ENCODE results near the gene DCTD. TPM values are rescaled to one million over a fixed set of nuclear protein-coding genes. Genes with fewer than 3 reads are reported as not detected.

DCTD gene
- total and polyA plus RNA-seq, 10 donors: 40.4 to 97.2 (median 72.7) TPM

- DNase-seq: peak; percentile 54
- no peak for TF ChIP-seq POLR2A (IDR thresholded peaks at IDR 0.05)
- TF ChIP-seq CTCF (IDR thresholded peaks at IDR 0.05 in 8 of 11, conservative IDR thresholded peaks at IDR 0.05 in 3 of 11): no peak
- no peak for TF ChIP-seq POLR2AphosphoS5 (IDR thresholded peaks at IDR 0.05)
- H3K4me1 ChIP-seq: no peaks in the 10 kb centered on the region
- H3K27me3 ChIP-seq (replicated peaks in 1 of 7): no peaks in the 10 kb centered on the region
- intact Hi-C loops (cut with DNase I; ENCODE audit: low total_unique reads): no loop called here
- H3K4me3 ChIP-seq: no peak overlapping the region
- WGBS, 5 donors: 97 to 98% (median 97%) methylated on average over 9 of the region's 9 CpGs
- peak overlapping the region in 3 of 8 donors; percentile 14 to 34 (median 30) for H3K27ac ChIP-seq
- H3K9me3 ChIP-seq: peaks cover 2 to 34% (median 12%) of the 10 kb centered on the region in 8 donors
- peaks cover 9 to 98% (median 56%) of the 10 kb centered on the region in 6 donors for H3K36me3 ChIP-seq
These were observed 30.4 kb downstream of the DCTD start for GRCh38 chr4:182886768-182887167.

GRCh38 chr4:182886205-182886604 is 31.0 kb downstream of the DCTD start:
- Histone ChIP-seq H3K4me3 (no peak overlapping the region), H3K27me3 (replicated peaks in 1 of 7) (no peaks in the 10 kb centered on the region), H3K27ac (peak overlapping the region in 3 of 8 donors; percentile 14 to 34 (median 30)), H3K36me3 (peaks cover 9 to 96% (median 52%) of the 10 kb centered on the region in 6 donors), H3K9me3 (peaks cover 2 to 34% (median 12%) of the 10 kb centered on the region in 8 donors), H3K4me1 (peaks cover 0 to 3% (median 0%) of the 10 kb centered on the region in 6 donors)
- intact Hi-C loops (cut with DNase I; ENCODE audit: low total_unique reads): no loop called here
- WGBS, 5 donors: 83 to 92% (median 84%) methylated on average over 6 of the region's 6 CpGs
- no peak for DNase-seq
- no peak for TF ChIP-seq POLR2A (IDR thresholded peaks at IDR 0.05)

- Histone ChIP-seq H3K36me3 (peaks cover 9 to 96% (median 47%) of the 10 kb centered on the region in 6 donors), H3K9me3 (peaks cover 2 to 34% (median 12%) of the 10 kb centered on the region in 8 donors), H3K4me1 (peaks cover 0 to 4% (median 0%) of the 10 kb centered on the region in 6 donors), H3K27me3 (replicated peaks in 1 of 7) (no peaks in the 10 kb centered on the region), H3K4me3 (no peak overlapping the region), H3K27ac (peak overlapping the region in 1 of 8 donors; percentile 30)
- intact Hi-C loops (cut with DNase I; ENCODE audit: low total_unique reads): no loop called here
- DNase-seq: no peak
- 76 to 88% (median 83%) methylated on average over 3 of the region's 3 CpGs for WGBS, 5 donors
- no peak for TF ChIP-seq CTCF (IDR thresholded peaks at IDR 0.05 in 8 of 11, conservative IDR thresholded peaks at IDR 0.05 in 3 of 11)
- TF ChIP-seq POLR2AphosphoS5 (IDR thresholded peaks at IDR 0.05): no peak
- no peak for TF ChIP-seq POLR2A (IDR thresholded peaks at IDR 0.05)
These were observed 31.5 kb downstream of the DCTD start for GRCh38 chr4:182885738-182886077.

GRCh38 chr4:182885022-182885737 is 32.0 kb downstream of the DCTD start:
- H3K9me3 ChIP-seq: peaks cover 2 to 34% (median 12%) of the 10 kb centered on the region in 8 donors
- peaks cover 4 to 95% (median 42%) of the 10 kb centered on the region in 6 donors for H3K36me3 ChIP-seq
- H3K4me1 ChIP-seq: peaks cover 0 to 4% (median 0%) of the 10 kb centered on the region in 6 donors
- no peak overlapping the region for H3K4me3 ChIP-seq
- 87 to 91% (median 90%) methylated on average over 3 of the region's 3 CpGs for WGBS, 5 donors
- H3K27me3 ChIP-seq (replicated peaks in 1 of 7): no peaks in the 10 kb centered on the region
- intact Hi-C loops (cut with DNase I; ENCODE audit: low total_unique reads): no loop called here
- no peak for TF ChIP-seq POLR2AphosphoS5 (IDR thresholded peaks at IDR 0.05)
- TF ChIP-seq POLR2A (IDR thresholded peaks at IDR 0.05): no peak
- TF ChIP-seq CTCF (IDR thresholded peaks at IDR 0.05 in 8 of 11, conservative IDR thresholded peaks at IDR 0.05 in 3 of 11): no peak
- no peak for DNase-seq
- no peak overlapping the region for H3K27ac ChIP-seq
